DLD1 (cell line): ENCODE measurements around the gene CA10.

Experiments
- in situ Hi-C: cut with HindIII; loops from 2 replicates; pipeline ENCODE4 v1.10.0; 2017; ENCODE audit warnings: low sequenced_read_pairs

The CA10 gene

DNA sequence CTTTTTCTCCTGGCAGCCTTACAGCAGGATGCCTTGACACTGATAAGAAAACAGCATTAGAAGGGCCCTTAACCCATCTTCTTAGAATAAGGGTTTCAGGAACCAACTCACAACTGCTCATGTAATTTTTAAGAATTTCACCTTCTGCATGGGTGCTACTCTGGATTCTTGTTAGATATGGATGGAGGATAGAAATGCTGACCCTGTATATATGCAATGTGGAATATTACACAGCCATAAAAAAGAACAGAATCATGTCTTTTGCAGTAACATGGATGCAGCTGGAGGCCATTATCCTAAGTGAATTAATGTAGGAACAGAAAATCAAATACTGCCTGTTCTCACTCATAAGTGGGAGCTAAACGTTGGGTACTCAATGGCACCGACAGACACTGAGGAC lies 423.5 kb downstream of the CA10 start:
- in situ Hi-C loops, result no loop called here

DNA sequence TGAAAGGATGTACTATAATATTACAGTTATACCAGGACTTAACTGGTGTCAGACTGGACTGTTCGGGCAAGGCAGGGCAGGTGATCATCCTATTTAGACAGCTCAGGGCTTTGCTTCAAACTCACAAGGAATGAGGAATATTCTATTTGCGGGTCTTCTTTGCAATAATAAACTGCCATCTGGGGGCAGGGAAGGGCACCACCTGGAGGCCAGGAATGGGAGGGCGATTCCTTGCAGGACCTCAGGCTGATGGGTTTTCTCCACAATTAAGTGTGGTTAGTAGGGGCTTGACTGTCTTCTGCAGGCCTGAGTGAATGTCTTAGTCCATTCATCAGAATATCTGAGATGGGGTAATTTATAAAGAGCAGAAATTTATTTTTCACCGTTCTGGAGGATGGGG lies 424.1 kb downstream of the CA10 start:
- in situ Hi-C loops, result no loop called here

DNA sequence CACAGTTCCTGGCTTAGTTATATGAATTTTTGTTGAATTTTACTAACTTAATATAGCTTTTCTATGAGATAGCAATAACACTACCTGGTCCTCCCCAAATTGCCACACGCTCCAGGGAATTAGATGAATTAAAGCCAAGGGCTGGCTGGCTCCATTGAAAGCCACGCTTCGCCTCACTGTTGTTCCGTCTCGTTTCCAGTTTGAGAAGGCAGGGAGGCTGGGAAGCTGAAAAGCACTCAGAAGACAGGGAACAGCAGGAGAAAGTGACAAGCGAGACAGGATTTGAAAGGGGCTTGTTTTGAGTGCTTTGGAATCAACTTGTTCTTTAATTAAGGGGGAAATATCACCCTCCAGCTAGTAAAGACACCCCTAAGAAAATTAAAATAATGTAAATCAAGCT lies 425.3 kb downstream of the CA10 start:
- in situ Hi-C loops, result no loop called here

DNA sequence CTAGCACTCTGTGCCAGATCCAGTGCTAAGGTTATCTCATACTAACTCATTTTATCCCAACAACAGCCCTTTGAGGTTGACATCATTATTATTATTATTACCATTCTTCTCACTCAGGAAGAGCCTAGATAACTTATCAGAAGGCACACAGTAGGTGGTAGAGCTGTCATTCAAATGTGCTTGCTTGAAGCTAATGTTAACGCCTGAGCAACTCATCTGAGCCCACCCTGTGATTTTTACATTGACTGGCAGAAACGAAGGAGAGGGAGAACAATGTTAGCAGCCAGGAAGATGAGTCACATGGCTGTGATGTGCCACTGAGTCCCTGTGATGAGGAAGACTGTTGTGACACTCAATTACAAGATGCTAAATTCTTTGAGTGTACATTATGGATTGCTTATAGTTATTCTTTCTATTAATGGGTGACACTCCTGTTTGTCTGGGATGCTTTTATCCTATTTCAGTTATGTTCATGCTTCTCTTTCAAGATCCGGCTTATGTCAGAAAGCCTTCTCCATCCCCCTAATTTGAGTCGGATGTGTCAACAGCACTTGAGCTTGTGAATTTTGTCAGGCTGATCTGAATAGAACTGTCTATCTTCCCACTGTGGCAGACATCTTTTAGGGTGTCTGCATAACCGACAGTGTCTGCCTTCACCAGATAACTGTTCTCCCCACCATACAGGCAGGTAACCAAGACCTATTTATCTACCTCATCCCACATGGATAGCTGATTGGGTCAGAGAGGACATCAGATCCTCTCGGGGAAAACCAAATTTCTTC lies 426.4 kb downstream of the CA10 start:
- in situ Hi-C loops, result no loop called here

DNA sequence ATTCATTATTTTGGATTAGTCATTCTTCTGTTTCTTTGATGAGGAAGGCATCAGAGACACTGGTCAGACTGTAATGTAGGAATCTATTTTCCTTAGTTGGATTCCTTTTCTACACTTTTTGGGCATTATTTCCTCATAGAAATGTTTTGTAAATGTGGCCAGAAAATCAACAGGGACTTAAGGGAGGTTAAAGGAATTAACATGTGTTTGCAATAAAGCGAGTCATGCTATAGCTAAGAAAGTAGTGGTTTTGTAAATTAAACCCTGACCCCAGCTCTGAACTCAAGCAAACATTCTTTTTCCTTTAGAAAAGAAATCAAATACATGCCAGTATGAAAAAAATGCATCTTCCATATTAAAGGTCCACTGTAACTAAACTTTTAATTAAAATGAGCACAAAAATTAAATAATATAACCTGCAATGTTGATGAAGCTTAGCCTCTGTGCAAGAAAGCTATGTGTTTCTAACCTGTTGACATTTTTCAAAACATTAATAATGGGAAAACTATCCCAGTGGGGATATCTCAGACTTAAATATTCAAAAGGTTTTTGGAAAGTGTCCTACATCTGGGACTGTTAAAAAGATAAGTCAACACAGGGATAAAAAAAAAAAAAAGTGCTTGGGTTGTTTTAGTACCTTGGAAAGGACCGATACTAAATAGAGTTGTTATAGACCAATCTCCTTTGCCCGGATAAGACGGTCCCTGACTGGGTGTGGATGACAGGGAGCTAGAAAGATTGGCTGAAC lies 428.0 kb downstream of the CA10 start:
- in situ Hi-C loops, result no loop called here

DNA sequence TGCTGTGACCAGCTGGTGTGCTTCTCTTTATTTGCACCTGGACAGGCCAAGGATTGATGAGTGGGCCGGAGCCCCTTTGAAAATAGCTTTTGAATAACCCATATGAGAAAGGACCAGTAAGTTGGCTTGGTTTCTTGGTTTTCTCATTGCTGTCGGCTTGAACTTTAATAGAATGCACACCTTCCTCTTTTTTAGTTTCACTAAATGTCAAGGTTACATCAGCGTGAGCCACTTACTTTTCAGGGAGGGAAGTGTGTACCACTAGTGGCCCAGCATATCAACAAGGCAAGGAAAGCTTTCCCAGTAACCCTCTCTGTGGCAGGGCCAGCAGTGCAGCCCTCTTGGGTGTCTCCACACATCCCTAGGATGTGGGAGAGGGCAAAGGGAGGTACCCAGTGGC lies 433.3 kb downstream of the CA10 start:
- in situ Hi-C loops, result no loop called here

DNA sequence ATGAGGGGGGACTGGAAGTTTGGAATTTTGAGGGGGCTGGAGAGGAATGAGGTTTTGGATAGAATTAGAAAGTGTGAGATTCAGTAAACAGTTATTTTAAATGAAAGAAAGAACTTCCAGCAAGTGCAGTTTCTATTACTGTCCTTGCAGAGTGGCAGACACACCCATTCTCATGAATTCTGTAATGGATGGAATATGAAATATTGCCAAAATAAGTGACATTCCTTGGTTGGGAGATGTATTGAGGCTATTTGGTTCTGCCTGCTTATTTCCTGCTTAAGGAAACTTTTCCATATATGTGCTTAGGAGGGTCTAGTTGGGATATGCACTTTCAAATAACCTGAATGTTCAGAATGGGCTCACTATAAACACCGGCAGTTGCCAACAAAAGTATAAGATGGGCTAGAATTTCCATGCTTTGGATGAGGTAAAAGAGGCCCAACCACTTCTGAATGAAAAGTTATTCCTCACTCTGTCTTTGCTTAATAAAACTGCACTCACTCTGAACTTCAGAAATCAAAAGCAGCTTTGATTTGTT lies 434.4 kb downstream of the CA10 start:
- in situ Hi-C loops, result no loop called here

DNA sequence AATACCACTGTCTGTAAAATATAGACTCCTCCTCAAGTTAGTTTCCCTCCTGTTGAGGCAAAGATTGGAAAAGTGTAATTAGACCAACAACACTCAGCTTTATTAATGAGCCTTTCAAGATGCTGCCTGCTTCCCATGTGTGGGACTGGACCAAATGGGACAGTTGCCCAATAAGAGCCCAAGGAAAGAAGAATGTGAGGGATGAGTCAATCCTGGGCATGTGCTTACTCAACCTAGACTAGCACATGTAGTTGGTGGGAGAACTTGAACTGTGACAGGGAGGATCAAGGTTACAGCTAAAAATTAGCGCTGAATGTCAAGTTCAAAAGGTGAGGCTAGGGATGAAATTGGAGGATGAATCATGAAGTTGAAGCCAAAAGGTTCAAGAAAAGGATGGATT lies 435.5 kb downstream of the CA10 start:
- in situ Hi-C loops, result no loop called here

DNA sequence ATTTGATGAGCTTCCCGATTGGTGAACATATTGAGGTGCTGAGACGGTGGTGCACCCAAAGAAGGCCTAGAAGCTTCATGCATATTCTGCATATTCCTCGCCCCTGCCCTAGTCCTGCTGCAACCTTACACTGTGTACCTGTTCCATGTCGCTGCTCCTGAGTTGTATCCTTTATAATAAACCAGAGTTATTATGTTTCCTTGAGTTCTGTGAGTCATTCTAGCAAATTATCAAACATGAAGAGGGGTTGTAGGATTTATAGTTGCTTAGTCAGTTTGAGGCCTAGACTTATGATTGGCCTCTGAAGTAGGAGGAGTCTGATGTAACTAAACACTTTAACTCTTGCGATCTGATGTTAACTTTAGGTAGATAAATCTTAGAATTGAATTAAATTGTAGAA lies 436.8 kb downstream of the CA10 start:
- in situ Hi-C loops, result no loop called here

DNA sequence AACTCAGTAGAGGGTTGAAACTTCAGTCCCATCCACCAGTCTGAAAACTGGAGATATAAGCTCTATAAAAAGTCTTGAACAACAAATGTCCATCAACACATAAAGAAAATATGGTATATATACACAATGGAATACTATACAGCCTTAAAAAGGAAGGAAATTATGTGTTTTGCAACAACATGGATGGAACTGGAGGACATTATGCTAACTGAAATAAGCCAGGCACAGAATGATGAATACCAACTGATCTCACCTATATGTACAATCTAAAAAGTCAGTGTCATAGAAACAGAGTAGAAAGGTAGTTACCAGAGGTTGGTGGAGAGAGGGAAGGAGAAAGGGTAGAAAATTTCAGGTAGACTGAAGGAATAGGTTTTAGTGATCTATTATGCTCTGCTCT lies 438.1 kb downstream of the CA10 start:
- in situ Hi-C loops, result no loop called here

DNA sequence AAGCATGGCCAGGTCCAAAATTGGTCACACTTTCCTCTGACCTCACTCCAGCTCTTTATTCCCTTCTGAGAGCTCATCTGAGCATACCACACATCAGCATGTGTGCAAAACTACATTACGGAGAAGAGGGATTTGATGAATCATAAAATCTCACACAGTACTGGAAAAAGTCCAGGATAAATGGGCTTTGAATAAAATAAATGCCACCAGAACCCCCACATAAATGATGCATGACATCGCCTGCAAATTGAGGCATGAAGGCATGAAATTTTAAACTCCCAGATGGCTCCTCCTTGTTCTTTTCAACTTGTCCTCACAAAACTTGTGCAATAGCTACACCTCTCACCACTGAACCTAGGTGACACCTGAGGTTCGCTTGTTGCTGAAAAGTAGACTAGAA lies 439.5 kb downstream of the CA10 start:
- in situ Hi-C loops, result no loop called here

DNA sequence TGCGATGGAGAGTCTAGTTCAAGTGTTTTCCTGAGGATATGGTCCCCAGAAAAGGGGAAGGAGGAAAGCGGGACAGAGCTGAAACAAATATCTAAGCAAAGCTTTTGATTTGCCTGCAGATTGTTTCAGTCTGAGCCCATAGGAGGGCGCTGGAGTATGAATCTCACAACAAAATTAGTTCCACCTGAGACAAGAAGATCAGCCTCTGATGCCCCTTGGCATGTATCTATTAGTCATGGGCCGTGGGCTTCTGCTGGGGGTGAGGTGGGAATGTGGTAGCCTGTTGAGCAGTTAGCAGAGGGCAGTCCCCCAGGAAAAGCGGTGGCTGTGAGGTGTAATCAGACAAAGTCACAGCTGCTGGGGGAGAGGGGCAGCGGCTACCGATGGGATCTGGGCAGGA lies 446.9 kb downstream of the CA10 start:
- in situ Hi-C loops, result no loop called here

DNA sequence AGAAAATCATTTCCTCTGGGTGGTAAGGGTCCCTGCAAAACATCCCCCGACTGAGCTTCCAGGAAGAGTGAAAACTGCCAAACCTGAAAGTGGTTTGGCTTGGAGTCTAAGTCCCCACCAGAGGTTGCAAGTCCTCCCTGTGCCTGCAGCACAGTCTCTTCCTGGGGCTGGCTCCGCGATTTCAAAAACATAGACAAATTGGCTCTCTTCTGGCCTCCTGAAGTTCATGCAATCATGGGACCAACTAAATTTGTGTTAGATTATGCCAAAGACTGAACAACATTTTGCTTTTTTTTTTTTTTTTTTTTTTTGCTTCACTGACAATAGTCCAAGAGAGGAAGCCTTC lies 447.9 kb downstream of the CA10 start:
- in situ Hi-C loops, result no loop called here

DNA sequence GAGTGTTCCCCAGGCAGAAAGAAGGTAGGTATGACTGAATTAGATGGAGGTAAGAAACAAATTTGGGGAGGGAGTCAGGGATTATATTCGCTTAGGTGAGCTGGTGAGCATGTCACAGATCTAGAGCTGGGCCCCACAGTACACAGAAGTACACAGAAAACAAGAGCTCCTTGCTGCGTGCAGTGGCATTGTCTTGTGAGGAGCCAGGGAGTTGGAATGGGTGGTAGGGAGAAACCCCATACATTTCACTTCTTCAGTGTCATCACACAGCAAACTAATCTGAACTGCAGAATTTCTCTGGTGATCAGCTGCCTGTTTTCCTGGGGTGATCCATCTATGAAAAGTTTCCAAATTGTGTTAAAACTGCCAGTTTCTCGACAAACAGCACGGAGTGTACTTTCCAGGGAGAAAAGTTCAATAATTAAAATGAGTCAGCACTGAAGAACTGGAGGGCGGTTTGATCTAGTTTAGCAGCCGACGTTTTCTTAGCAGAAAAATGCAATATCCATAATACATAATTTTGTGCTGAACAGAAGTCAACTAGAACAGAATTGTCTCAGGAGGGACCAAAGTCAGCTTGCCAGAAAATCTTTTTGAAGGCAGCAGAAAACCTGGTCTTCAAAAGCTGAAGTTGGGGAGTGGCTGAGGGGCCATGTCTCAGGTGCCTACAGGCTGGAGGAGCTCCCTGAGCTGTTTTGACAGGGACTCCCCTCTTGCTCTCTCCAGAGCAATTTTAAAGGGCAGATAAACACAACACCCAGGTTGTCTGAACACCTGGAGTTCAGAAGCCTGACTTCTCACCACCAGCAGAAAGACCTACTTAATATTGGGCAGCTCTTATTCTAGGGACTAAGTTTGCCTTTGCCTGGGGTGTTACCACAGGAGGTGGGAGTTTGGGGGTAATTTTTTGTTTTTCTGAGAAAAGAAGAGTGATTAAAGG lies 448.6 kb downstream of the CA10 start:
- in situ Hi-C loops, result no loop called here

DNA sequence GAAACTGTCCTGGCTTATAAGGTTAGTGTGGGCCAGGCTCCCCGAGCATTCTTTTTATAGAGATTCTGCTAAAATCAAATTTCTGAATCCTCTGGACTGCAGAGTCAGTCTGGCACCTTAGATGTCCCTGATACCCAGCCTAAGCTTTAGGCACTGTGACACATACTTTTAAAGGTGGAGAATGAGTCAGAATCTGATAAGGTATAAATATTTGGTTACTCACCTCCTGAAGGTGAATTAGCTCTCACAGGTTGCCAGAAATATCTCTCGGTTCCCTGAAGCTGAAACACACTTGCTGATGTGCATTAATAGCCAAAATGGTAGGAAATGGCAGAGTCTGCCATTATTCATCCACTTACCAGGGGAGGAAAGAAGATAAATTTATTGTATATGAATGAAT lies 451.3 kb downstream of the CA10 start:
- in situ Hi-C loops, result no loop called here

DNA sequence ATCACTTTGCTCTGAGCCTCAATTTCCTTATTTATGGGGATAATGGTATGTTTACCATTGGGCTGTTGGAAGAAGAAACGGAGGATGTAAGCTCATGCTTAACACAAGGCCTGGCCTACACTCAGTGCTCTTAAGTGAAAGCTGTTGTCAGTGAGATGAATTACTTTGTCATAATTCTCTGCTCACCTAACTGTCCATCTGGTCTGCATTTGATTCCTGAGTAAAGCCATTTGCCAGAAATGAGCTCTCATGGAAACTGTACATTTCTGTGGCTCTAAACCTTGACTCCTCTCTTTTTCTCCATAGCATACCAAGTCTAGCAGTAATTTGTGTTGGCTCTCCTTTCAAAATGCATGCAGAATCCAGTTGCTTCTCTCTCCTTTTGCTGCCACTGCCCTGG lies 452.4 kb downstream of the CA10 start:
- in situ Hi-C loops, result no loop called here

DNA sequence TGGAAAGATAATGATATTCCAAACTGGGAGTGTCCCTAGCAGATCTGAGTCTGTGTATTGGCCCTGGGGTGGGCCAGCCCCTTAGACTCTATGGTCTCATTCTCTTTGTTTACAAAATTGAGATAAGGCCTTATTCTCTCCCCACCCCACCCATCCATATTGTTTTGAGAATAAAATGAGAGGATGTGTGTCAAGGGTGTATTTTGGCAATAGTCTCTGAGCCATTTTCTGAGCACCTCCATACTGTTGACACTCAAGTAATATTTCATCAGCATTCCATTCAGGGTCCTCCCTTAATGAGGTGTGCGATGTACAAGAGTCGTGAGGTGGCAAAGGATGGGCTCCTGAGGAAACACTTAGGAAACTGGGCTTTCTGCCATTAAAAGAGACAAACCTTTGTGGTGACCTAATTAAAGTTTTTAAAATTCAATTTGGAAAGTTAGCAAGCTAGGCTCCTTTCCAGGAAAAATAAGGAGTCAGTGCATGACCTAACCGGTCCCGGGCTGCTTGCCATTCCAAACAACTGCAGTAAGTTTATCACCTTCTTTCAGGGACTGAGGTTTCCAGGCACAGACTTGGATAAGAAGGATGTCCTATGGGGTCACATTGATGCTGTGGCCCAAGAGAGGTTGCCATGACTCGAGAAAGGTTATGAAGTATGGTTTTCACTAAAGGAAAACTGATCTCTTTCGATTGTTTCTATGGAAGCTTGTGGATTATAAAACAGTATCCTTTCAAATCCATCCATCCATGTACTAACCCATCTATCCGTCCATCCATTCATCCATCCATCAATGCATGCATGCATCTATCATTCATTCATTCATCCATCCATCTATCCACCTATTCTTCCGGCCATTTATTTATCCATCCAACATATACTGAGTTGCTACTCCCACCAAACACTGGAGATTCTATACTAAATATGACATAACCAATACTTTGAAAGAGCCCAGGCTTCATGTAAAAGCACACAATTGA lies 454.9 kb downstream of the CA10 start:
- in situ Hi-C loops, result no loop called here

DNA sequence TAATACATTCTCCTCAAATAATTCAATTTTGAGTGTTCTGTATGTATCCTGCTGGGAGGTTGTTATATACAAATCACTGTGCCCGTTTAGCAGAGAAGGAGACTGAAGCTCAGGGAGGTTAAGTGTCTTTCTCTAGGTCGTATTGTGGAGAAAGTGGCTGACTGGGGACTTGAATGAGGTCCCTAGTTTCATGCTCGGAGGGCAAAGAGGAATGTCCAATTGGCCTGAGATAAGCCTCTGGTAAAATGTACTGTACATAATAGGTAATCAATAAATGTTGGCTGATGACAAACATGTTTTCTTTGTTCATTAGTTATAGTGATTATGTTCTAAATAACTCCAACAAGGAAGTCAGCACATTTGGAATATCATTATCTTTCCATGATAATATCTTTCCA lies 455.6 kb downstream of the CA10 start:
- in situ Hi-C loops, result no loop called here

DNA sequence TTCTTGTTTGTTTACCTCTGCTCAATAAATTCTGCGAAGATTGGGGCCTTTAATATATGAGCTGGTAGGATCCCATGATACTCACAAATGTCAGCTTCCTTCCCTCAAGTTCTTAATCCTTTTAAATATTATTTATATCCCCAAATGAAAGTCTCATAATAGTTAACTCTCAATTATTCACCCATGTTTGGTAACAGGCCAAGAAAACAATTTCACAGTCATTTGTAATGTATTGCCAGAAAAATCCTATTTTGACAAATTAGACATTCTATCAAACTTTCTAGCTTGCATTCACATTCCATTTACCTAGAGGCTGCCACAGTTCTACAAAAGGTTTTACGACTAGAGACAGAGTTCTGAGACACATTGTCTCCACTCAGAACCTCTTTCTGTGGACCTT lies 457.0 kb downstream of the CA10 start:
- in situ Hi-C loops, result no loop called here
